GM13976 (cell line): ENCODE data around the gene FBXO11.

ENCODE experiments used
- DNase-seq: peaks from one replicate; pipeline ENCODE4 v3.0.0; 2012; ENCODE audit warnings: low spot score
- CTCF ChIP-seq: IDR thresholded peaks from 2 replicates; pipeline ENCODE4 v1.5.1; 2012; ENCODE audit warnings: borderline replicate concordance, mild to moderate bottlenecking; ENCODE audit not compliant: insufficient read depth; ENCODE audit errors: extremely low read depth, missing control alignments, control extremely low read depth
- in situ Hi-C: fragments of 300-500 bp; cut with MboI; formaldehyde crosslinking; loops from one replicate; pipeline ENCODE4 v1.12.0; 2022; ENCODE audit warnings: low sequenced_read_pairs, mixed read lengths, inconsistent platforms; ENCODE audit not compliant: unreplicated experiment

FBXO11 gene

GRCh38 chr2:47767497-47767844 lies 138.8 kb downstream of the FBXO11 start:
- in situ Hi-C loops, result loop anchor here (10.0 kb wide), 2 partner anchors 253 to 433 kb away; no protein-coding TSS in a partner anchor
- TF ChIP-seq CTCF, result no peak
- no peak for DNase-seq

- DNase-seq, result no peak
- TF ChIP-seq CTCF, result no peak
- in situ Hi-C loops, result no loop called here
Observed at GRCh38 chr2:47751856-47752414, 154.4 kb downstream of the FBXO11 start.

GRCh38 chr2:47747878-47748277 lies 158.4 kb downstream of the FBXO11 start:
- no peak for DNase-seq
- in situ Hi-C loops, result no loop called here
- TF ChIP-seq CTCF, result no peak

- in situ Hi-C loops, result no loop called here
- no peak for DNase-seq
- TF ChIP-seq CTCF, result no peak
Observed at GRCh38 chr2:47744074-47744473, 162.2 kb downstream of the FBXO11 start.

- in situ Hi-C loops, result no loop called here
- TF ChIP-seq CTCF, result no peak
Observed at GRCh38 chr2:47741637-47742036, 164.7 kb downstream of the FBXO11 start.

GRCh38 chr2:47741101-47741500 lies 165.2 kb downstream of the FBXO11 start:
- DNase-seq, result no peak
- no peak for TF ChIP-seq CTCF
- in situ Hi-C loops, result no loop called here

More at GRCh38 chr2:47741637-47742036, 164.7 kb downstream of the FBXO11 start:
- DNase-seq, result no peak
